GM21529 (cell line): ENCODE data around the gene TET2.
"Not testable (repeated sequence)": the region's sequence is repeated elsewhere in the genome, so short reads cannot be mapped to it uniquely, and the experiment has no call there.

Experiments
- ATAC-seq: cut with Tn5 transposase; IDR thresholded peaks from one replicate; pipeline ENCODE4 v1.9.1; 2021; ENCODE audit not compliant: unreplicated experiment

The TET2 gene

GRCh38 chr4:105281124-105281415 lies 134.4 kb downstream of the TET2 start:
- ATAC-seq, result no peak

GRCh38 chr4:105282489-105282888 lies 135.8 kb downstream of the TET2 start:
- ATAC-seq, result no peak

GRCh38 chr4:105283501-105283900 lies 136.8 kb downstream of the TET2 start:
- no peak for ATAC-seq

GRCh38 chr4:105288121-105288520 lies 141.4 kb downstream of the TET2 start:
- no peak for ATAC-seq

GRCh38 chr4:105291925-105292324 lies 145.2 kb downstream of the TET2 start:
- ATAC-seq, result no peak

- ATAC-seq, result no peak
Measured at GRCh38 chr4:105293360-105293759, 146.7 kb downstream of the TET2 start.

- no peak for ATAC-seq
Measured at GRCh38 chr4:105296672-105297071, 150.0 kb downstream of the TET2 start.

GRCh38 chr4:105299027-105299426 lies 152.4 kb downstream of the TET2 start:
- not testable (repeated sequence) for ATAC-seq

- no peak for ATAC-seq
Measured at GRCh38 chr4:105304085-105304484, 157.4 kb downstream of the TET2 start.

- ATAC-seq, result peak; percentile 37
Measured at GRCh38 chr4:105305019-105305836, 158.6 kb downstream of the TET2 start.

- ATAC-seq, result peak; percentile 87
Measured at GRCh38 chr4:105306158-105306781, 159.6 kb downstream of the TET2 start.

GRCh38 chr4:105306820-105307219 lies 160.1 kb downstream of the TET2 start:
- ATAC-seq, result peak; percentile 9

GRCh38 chr4:105318486-105318885 lies 171.8 kb downstream of the TET2 start:
- no peak for ATAC-seq

GRCh38 chr4:105327222-105327621 lies 180.5 kb downstream of the TET2 start:
- no peak for ATAC-seq

- ATAC-seq, result no peak
Measured at GRCh38 chr4:105327956-105328355, 181.3 kb downstream of the TET2 start.

- no peak for ATAC-seq
Measured at GRCh38 chr4:105329081-105329480, 182.4 kb downstream of the TET2 start.
